ENCODE data around the gene TMPRSS6. TPM values are rescaled to one million over a fixed set of nuclear protein-coding genes. Genes with fewer than 3 reads are reported as not detected.

TMPRSS6 gene
- total RNA-seq, 1 donor, result not detected

GRCh38 chr22:37054056-37054395, 55.5 kb downstream of the TMPRSS6 start:
- no peak for DNase-seq (ENCODE audit: low read depth in 2 of 3, low spot score in 2 of 3)

- DNase-seq (ENCODE audit: low read depth in 2 of 3, low spot score in 2 of 3), result no peak
Observed at GRCh38 chr22:37053310-37054055, 56.0 kb downstream of the TMPRSS6 start.

GRCh38 chr22:37052386-37053309, 56.9 kb downstream of the TMPRSS6 start:
- no peak for DNase-seq (ENCODE audit: low read depth in 2 of 3, low spot score in 2 of 3)

GRCh38 chr22:37051391-37052385, 57.8 kb downstream of the TMPRSS6 start, which contains the start of gene KCTD17:
Gene KCTD17, plus strand, starts transcription at chr22:37051742. Its CDS starts 19 bp downstream, at chr22:37051761.
- DNase-seq (ENCODE audit: low read depth in 2 of 3, low spot score in 2 of 3), result peak; percentile 45 to 68 (median 57)

GRCh38 chr22:37050913-37051312, 58.6 kb downstream of the TMPRSS6 start:
- DNase-seq (ENCODE audit: low read depth in 2 of 3, low spot score in 2 of 3), result no peak

- DNase-seq (ENCODE audit: low read depth in 2 of 3, low spot score in 2 of 3), result no peak
Observed at GRCh38 chr22:37049224-37049623, 60.3 kb downstream of the TMPRSS6 start.

- no peak for DNase-seq (ENCODE audit: low read depth in 2 of 3, low spot score in 2 of 3)
Observed at GRCh38 chr22:37048133-37048532, 61.4 kb downstream of the TMPRSS6 start.

GRCh38 chr22:37047006-37047405, 62.5 kb downstream of the TMPRSS6 start:
- no peak for DNase-seq (ENCODE audit: low read depth in 2 of 3, low spot score in 2 of 3)

GRCh38 chr22:37046589-37046988, 62.9 kb downstream of the TMPRSS6 start:
- DNase-seq (ENCODE audit: low read depth in 2 of 3, low spot score in 2 of 3), result no peak

GRCh38 chr22:37045958-37046357, 63.6 kb downstream of the TMPRSS6 start:
- DNase-seq (ENCODE audit: low read depth in 2 of 3, low spot score in 2 of 3), result peak in 2 of 3 donors; percentile 31 to 45

- no peak for DNase-seq (ENCODE audit: low read depth in 2 of 3, low spot score in 2 of 3)
Observed at GRCh38 chr22:37044634-37045625, 64.6 kb downstream of the TMPRSS6 start.

GRCh38 chr22:37043828-37044538, 65.5 kb downstream of the TMPRSS6 start:
- DNase-seq (ENCODE audit: low read depth in 2 of 3, low spot score in 2 of 3), result peak in 2 of 3 donors; percentile 72 to 76

- no peak for DNase-seq (ENCODE audit: low read depth in 2 of 3, low spot score in 2 of 3)
Observed at GRCh38 chr22:37043209-37043827, 66.2 kb downstream of the TMPRSS6 start.

- no peak for DNase-seq (ENCODE audit: low read depth in 2 of 3, low spot score in 2 of 3)
Observed at GRCh38 chr22:37039466-37039865, 70.0 kb downstream of the TMPRSS6 start.

GRCh38 chr22:37037669-37038068, 71.8 kb downstream of the TMPRSS6 start:
- no peak for DNase-seq (ENCODE audit: low read depth in 2 of 3, low spot score in 2 of 3)

GRCh38 chr22:37036655-37037377, 72.7 kb downstream of the TMPRSS6 start:
- no peak for DNase-seq (ENCODE audit: low read depth in 2 of 3, low spot score in 2 of 3)

- no peak for DNase-seq (ENCODE audit: low read depth in 2 of 3, low spot score in 2 of 3)
Observed at GRCh38 chr22:37033605-37034430, 75.7 kb downstream of the TMPRSS6 start.
